NCI-H2171 (cell line): ENCODE results near the gene STIM2.
"Not testable (repeated sequence)": the region's sequence is repeated elsewhere in the genome, so short reads cannot be mapped to it uniquely, and the experiment has no call there.

Experiments
- DNase-seq: peaks from one replicate; lab custom pipeline; 2025; lab: John Stamatoyannopoulos, UW

STIM2 gene

DNA sequence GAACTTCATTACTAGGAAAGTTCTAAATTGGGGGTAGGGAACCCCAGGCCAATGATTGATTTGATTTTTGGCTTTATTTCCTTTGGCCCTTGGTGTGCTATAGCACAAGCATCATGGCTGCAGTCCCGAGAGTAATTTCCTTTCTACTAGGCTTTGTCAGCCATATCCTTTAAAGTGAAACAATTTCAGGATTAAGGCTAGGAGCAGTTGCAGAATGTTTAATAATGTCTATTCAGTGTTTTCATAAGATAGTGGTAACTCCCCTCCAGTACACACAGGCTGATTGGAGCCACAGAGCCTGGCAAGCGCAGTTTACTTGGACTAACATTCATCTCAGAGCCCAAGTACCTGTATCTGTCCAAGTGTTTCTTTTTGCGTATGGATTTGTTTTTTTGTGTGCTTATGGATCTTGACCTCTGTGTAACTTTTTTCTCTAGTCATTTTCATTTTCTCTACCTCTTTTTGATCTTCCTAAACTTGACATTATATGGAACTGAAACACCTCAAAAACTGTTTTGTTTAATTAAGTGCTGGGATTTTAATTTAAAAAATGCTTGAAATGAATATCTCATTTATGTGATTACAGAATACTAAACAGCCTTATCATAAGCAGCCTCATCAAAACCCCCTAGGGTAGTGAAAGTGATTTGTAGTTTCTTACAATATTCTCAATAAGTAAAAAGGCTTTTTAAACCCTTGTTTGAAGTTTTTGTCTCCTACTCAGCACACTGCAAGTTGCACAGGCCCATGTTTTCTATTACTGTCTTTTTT is 7.5 kb downstream of the STIM2 start:
- no peak for DNase-seq

DNA sequence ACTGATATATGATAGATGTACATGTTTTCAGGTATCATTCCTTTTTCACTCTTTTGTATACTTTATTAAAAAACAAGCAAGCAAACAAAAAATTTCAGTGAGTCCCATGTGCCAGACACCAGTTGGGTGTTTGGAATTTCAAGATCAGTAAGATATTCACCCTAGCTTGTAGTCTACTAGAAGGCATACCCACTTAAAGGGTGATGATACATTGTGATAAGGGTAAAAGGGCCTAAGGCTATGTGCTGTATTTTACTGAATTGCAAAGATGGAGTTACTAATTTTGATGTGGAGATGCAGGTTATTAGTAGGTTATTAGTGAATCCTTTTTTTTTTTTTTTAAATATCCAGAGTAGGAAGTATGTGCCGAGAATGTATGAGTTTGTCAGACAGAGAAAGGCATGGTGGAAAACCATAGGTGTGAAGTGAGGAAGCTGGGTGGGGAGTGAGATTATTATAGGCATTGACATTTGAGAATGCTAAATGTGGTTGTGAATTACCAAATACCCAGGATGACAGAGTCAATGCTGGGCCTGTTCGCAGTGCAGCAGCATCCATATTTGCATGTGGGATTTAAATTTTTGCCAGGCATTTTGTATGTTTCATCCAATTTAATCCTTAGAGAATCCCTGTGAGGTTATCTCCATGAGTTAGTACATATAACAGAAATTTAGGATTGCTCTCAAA is 10.1 kb downstream of the STIM2 start:
- DNase-seq = no peak

DNA sequence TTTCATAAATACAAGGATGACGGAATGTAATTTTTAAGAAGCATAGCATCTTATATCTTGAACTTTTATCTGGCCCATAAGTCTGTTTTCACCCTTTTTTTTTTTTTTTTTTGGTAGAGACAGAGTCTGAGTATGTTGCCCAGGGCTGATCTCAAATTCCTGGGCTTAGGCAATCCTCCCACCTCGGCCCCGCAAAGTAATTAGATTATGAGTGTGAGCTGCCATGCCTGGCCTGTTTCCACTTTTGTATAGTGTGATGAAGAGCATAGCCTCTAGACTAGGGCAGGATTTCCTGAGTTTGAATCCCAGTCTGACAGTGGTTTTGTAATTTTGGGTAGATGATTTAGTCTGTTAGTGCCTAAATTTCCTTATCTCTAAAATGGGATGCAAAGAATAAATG is 11.0 kb downstream of the STIM2 start:
- DNase-seq = no peak

DNA sequence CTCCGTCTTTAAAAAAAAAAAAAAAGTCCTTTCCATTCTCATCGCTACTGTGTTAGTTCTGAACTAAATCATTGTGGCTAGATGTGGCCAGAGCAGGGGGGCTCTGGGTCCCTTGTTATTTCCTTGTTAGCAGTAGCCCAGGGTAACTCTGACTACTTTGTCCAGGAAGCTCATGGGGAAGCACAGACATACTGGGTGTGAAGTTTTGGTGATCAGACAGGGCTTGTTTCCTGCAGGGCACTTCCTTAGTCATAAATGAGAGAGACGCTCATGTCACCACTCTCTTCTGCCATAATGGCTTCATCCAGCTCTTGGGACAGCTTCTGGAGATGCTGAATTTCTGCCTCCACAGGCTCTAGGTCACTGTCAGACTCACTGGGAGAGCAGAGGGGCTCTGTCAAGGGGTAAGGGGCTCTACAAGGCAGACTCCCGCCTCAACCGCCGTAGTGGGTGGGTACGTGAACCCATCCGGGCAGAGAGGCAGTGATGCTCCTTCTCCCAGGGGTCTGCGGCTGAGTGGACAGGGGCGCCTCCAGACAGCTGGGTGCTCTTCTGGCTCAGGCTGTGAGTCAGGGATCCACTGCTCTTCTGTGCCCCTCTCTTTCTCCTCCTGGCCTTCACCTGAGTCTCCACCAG is 12.9 kb downstream of the STIM2 start:
- no peak for DNase-seq

DNA sequence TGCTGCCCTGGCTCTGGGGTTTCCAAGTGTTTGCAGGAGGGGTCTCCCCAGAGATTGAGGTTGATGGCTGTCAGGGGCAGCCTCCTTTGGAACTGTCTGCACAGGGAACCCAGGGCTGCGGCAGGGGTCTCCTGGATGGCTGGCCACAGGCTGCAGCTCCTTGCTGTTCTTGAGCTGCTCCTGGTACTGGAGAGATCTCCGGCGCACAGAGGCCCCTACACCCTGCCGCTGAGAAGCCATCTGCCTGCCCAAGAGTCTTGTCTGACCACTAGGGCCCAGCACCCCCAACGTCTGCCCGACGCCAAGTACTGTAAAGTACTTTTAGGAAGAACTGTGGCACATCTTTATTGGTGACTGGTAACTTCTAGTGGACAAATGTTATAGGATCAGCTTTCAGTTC is 13.5 kb downstream of the STIM2 start:
- no peak for DNase-seq

DNA sequence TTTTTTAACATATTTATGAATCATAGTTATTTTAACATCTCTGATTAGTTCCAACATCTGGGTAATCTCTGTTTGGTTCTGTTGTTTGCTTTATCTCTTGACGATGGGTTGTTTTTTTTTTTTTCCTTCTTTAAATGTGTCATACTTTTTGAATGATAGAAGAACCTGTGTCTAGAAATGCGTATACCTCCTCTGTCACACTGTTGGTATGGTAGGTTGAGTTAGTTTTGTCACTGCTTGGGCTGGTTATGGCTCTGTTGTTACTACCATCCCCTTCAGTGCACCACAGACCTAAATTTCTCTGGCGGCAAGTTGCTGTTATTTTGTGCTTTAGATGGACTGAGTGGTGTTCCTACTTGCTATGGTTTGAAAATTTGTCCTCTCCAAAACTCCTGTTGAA is 16.8 kb downstream of the STIM2 start:
- no peak for DNase-seq

DNA sequence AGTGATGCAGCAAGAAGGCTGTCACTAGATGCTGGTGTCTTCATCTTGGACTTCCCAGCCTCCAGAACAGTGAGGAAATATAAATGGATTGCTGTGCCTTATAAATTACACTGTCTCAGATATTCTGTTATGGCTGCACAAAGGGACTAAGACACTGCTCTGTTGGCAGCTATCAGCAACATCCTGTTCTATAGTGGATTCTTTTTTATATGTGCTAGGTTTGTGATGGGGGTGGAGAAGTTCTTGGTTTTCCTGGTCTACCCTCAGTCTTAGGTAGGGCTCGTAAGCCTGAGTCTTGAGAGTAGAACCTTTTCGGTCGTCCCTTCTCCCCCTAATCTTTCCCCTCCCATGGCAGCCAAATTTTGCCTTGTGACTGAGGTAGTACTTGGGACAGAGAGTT is 17.3 kb downstream of the STIM2 start:
- no peak for DNase-seq

DNA sequence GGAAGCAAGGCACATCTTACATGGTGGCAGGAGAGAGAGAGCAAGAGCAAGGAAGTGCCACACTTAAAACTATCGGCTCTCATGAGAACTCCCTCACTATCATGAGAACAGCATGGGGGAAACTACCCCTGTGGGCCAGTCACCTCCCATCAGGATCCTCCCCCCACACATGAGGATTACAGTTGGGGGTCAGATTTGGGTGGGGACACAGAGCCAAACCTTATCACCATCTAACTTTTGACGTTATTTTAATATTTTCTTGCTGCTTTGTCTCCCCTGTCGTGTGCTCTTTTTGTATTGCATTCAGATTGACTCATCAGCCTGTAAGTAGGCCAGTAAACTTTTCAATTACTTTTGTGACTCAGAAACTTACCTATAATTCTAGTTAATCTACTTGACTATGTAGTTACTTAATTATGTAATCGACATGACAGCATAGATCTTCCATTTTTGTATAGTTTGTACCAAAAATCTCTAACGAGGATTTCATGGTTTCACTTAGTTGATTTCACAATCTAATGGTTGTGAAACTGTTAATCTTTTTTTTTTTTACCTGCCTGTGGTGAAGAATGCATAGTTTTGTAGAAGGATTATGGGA is 18.3 kb downstream of the STIM2 start:
- DNase-seq = no peak

DNA sequence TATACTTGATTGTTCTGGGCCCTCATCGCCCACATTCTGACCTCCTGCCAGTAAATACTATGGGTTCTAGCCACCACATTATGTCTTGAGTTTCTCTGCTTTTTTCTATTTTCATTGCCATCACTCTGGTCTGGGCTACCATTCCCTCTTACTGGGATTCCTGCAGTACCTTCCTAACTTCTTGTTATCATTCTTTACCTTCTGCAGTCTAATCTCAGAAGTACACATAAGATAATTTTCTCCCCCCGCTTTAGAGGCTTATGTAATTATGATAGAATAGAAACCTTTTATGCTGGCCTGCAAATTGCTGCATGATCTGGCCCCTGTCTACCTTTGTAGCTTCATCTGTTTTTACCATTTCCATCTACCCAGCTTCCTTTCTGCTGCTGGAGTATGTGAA is 19.2 kb downstream of the STIM2 start:
- no peak for DNase-seq

DNA sequence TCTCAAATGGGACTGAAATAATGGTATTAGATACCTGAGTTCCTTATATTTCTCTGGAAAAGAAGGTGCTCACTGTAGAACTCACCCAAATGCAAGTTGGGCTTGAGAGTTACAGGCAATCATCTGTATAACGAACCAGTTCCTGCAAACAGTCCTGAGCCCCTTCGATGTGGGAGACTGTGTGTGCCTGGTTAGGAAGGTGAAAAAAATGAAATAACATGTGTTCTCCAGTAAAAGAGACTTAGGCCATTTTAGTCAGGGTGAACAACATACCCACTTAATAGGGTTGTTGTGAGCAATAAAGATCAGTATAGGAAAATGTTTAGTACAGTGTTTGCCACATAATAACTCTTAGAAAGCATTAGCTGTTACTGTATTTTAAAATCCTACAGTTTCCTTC is 23.4 kb downstream of the STIM2 start:
- no peak for DNase-seq

DNA sequence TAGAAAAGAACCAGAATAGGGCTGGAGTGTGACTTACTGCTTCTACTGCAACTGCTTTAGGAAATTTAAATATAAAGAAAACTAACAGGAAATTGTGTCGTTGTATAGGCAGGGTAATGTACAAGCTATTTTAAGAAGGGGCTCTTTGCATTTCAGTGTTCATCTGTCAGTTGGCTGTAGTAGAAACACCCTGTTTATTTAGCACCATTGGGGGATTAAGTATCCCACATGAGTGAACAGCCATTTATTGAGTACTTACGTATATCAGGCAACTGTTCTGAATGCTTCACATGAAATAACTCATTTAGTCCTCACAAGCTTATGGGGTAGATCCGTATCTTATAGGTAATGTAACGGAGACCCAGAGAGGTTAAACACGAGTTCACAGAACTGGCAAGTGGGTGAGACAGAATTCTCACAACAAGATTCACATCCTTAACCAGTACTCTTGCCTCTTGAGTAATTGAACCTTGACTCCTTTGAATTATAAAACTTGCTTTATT is 23.9 kb downstream of the STIM2 start:
- DNase-seq = no peak

DNA sequence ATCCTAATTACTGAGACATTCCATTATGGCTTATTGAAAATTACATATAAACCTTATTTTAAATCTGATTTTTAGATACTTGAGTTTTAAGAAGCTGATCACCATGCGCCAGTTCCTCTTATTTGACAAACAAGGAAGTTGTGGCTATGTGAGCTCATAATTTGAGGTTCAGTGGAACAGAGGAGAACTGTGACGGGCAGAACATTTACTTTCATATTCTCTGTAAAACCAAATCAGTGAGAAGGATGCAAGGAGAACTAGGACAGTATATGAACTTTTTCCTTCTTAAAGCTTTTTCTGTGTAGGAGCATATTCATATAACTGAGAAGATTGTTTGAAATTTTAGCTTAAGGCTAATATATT is 25.3 kb downstream of the STIM2 start:
- no peak for DNase-seq

DNA sequence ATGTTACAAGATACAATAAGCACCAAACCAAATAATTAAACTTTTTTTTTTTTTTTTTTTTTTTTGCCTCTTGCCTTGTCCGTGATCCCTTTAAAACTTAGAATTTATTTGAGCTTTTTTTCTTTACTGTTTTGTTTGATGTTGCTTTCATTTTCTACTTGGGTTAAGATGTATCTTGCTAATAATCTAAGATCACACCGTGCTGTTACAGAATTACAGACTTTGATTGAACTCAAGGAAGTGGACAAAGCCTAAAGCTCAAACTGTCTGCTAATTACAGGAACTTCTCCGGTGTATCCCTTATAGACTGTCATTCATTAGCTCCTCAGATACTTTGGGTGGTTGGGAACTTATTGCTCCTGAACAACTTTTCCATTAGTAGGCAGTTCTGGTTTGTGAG is 26.5 kb downstream of the STIM2 start:
- no peak for DNase-seq

DNA sequence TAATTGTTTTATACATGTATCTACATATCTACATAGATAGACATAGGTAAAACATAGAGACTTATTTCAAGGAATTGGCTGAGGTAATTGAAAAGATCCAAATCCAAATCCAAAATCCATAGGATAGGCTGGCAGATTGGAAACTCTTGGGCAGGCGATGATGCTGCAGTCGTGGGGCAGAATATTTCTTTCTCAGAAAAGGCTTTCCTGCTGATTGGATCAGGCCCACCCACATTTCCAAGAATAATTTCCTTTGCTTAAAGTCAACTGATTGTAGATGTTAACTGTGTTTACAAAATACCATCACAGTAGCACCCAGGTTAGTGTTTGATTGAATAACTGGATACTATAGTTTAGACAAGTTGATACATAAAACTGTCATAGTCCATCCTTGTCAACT is 27.2 kb downstream of the STIM2 start:
- DNase-seq = no peak

DNA sequence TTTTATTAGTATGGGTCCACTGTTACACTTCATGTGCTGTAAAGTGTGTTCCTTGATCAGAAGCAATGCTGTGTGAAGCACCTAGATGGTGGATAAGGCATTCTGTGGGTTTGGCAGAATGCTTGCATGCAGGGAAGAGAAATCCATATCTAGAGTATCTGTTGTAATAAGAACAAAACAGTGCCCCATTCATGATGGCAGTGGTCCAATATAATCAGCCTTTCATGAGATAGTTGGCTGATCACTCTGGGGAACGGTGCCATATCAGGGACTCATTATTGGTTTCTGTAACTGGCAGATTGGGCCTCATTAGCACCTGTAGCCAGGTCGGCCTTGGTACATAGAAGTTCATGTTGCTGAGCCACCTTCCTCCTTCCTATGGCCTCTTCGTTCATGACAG is 28.7 kb downstream of the STIM2 start:
- no peak for DNase-seq

DNA sequence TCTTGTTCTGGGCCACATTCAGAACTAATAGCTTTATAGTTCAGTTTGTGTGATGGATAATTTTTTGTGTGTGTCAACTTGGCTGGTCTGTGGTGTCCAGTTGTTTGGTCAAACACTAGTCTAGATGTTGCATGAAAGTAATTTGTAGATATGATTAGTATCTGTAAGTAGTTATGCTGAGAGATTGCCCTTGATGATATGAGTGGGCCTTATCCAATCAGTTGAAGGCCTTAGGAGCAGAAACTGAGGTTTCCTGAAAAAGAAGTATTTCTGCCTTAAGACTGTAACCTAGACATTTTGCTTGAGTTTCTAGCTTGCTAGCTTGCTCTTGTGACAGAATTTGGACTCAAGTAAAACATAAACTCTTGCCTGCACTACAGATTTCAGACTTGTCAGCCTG is 30.4 kb downstream of the STIM2 start:
- DNase-seq = no peak

DNA sequence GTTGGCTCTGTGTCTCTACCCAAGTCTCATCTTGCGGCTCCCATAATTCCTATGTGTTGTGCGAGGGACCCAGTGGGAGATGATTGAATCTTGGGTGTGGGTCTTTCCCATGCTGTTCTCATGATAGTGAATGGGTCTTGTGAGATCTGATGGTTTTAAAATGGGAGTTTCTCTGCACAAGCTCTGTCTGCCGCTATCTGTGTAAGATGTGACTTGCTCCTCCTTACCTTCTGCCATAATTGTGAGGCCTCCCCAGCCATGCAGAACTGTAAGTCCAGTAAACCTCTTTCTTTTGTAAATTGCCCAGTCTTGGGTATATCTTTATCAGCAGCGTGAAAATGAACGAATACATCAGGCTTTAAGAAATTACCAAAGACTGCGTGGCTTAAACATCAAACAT is 31.2 kb downstream of the STIM2 start:
- DNase-seq = no peak

DNA sequence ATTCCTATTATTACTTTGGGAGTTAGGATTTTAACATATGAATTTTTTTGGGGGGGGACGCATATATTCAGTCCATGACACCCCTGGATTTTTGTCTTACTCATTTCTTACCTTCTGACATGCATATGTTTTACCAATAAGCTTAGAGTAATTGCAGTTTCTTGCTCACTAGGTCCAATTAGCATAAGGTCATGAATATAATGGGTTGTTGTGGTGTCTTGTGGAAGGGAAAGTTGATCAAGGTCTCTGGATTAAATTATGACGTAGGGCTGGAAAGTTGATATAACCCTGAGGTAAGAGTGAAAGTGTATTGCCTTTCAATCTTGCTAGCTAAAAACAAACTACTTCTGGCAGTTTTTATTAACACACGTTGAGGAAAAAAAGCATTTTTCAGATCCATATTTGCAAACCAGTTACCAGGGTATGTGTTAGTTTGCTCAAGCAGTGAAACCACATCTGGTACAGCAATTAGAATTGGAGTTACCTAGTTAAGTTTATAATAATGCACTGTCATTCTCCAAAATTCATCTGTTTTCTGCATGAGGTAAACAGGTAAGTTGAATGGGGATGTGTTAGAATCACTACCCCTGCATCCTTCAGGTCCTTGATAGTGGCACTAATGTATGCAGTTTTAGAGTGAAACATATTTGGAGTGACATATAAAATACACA is 32.0 kb downstream of the STIM2 start:
- no peak for DNase-seq

DNA sequence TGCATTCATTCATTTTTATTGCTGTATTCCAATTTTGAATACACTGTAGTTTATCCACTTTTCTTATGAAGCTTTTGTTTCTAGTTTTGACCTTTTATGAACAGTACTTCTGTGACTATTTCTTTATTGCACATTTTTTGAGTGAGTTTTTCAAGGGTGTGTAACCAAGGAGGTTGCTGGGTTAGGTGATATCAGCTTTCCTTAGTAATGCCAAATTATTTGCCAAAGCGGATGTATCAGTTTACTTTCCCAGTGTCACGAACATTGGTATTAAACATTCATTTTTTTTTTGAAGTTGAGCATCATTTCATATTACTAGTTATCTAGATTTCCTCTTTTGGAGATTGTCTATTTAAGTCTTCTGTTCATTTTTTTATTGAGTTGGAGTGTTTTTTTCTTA is 32.9 kb downstream of the STIM2 start:
- no peak for DNase-seq

DNA sequence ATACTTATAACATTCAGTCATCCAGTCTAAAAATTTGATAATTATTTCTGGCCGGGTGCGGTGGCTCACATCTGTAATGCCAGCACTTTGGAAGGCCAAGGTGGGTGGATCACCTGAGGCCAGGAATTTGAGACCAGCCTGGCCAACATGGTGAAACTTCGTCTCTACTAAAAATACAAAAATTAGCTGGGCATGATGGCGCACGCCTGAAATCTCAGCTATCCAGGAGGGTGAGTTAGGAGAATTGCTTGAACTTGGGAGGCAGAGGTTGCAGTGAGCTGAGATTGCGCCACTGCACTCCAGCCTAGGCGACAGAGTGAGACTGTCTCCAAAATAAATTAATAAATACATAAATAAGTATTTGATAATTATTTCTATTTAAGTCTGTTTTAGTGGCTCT is 34.2 kb downstream of the STIM2 start:
- not testable (repeated sequence) for DNase-seq

DNA sequence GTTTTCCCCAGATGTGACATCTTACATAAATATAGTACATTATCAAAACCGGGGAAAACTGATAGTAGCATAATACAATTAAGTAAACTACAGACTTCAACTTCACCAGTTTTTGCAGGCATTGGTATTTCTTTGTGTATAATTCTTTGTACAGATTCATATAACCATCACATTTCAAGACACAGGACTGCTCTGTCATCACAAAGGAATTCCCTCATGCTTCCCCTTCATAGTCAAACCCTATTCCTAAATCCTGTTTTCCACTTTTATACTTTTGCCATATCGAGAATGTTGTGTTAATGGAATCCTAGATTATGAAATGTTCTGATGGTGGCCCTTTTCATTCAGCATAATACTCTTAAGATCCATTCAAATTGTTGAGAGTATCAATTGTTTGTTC is 36.0 kb downstream of the STIM2 start:
- no peak for DNase-seq

DNA sequence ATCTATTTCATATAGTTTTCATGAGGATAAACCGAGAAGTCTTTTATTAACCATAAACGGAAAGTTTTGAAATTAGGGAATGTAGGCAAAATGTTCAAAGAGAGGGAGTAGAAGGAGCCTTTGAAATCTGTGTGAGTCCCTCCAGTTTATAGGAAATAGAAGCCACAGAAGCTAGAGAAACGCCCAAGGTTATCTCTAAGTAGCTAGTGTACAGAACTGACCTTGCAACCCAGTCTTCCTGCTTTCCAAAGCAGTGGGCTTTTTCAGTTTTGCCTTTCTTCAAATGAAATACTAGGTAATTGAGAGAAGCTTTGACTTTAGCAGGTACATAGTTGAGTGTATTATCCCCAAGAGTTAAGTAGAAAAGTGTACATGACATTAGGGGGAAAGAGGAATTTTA is 39.4 kb downstream of the STIM2 start:
- no peak for DNase-seq
